ENCODE measurements around the gene HSD3B7. TPM values are rescaled to one million over a fixed set of nuclear protein-coding genes. Genes with fewer than 3 reads are reported as not detected.

HSD3B7 gene
- total RNA-seq, 2 experiments from 2014 or later: 1.5 TPM

GRCh38 chr16:30998852-30999761 is 14.1 kb downstream of the HSD3B7 start:
- H3K4me1 Mint-ChIP-seq: peaks cover 9% of the 10 kb centered on the region
- DNase-seq: no peak
- no peaks in the 10 kb centered on the region for H3K9me3 Mint-ChIP-seq
- no peaks in the 10 kb centered on the region for H3K27me3 Mint-ChIP-seq
- no peak overlapping the region for H3K4me3 Mint-ChIP-seq
- H3K27ac Mint-ChIP-seq: no peak overlapping the region
- H3K36me3 Mint-ChIP-seq: no peaks in the 10 kb centered on the region

- H3K27ac Mint-ChIP-seq: no peak overlapping the region
- peaks cover 5% of the 10 kb centered on the region for H3K4me1 Mint-ChIP-seq
- no peaks in the 10 kb centered on the region for H3K9me3 Mint-ChIP-seq
- no peak for DNase-seq
- H3K27me3 Mint-ChIP-seq: no peaks in the 10 kb centered on the region
- no peak overlapping the region for H3K4me3 Mint-ChIP-seq
- no peaks in the 10 kb centered on the region for H3K36me3 Mint-ChIP-seq
Measured at GRCh38 chr16:31000671-31001382, 15.8 kb downstream of the HSD3B7 start.

GRCh38 chr16:31001507-31002249 is 16.7 kb downstream of the HSD3B7 start:
- Mint-ChIP-seq H3K36me3 (no peaks in the 10 kb centered on the region), H3K9me3 (no peaks in the 10 kb centered on the region), H3K27me3 (no peaks in the 10 kb centered on the region), H3K4me1 (no peaks in the 10 kb centered on the region), H3K4me3 (no peak overlapping the region), H3K27ac (no peak overlapping the region)
- DNase-seq: no peak

GRCh38 chr16:31002250-31002700 is 17.3 kb downstream of the HSD3B7 start:
- no peak overlapping the region for H3K27ac Mint-ChIP-seq
- no peak overlapping the region for H3K4me3 Mint-ChIP-seq
- no peaks in the 10 kb centered on the region for H3K4me1 Mint-ChIP-seq

GRCh38 chr16:31002862-31003341 is 17.9 kb downstream of the HSD3B7 start:
- no peaks in the 10 kb centered on the region for H3K36me3 Mint-ChIP-seq
- H3K9me3 Mint-ChIP-seq: no peaks in the 10 kb centered on the region
- no peak overlapping the region for H3K27ac Mint-ChIP-seq
- DNase-seq: no peak
- no peaks in the 10 kb centered on the region for H3K4me1 Mint-ChIP-seq
- no peaks in the 10 kb centered on the region for H3K27me3 Mint-ChIP-seq
- no peak overlapping the region for H3K4me3 Mint-ChIP-seq

More at GRCh38 chr16:31002250-31002700, 17.3 kb downstream of the HSD3B7 start:
- DNase-seq: no peak
- Mint-ChIP-seq H3K36me3 (no peaks in the 10 kb centered on the region), H3K27me3 (no peaks in the 10 kb centered on the region), H3K9me3 (no peaks in the 10 kb centered on the region)

DNA sequence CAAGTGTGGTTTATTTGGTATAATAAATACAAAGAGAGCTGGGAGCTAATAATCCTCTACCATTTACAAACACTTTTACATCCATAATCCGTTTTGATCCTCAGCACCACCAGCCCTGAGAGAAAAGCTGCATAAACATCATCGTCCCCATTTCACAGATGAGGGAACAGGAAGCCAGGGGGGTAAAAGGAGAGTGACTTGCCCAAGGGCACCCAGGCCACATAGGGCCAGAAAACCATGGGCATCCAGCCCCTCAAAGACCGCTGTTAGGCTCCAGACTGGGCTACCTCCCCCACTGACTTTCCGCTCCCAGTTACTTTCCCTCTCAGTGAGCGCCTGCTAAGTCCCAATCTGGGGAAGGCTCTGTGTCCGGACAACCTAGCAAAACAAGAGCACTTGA is 18.7 kb downstream of the HSD3B7 start:
- DNase-seq: no peak
- no peaks in the 10 kb centered on the region for H3K27me3 Mint-ChIP-seq

GRCh38 chr16:31004658-31005057 is 19.7 kb downstream of the HSD3B7 start:
- Mint-ChIP-seq H3K4me3 (no peak overlapping the region), H3K4me1 (peaks cover 3% of the 10 kb centered on the region), H3K27me3 (no peaks in the 10 kb centered on the region), H3K27ac (no peak overlapping the region), H3K36me3 (no peaks in the 10 kb centered on the region), H3K9me3 (no peaks in the 10 kb centered on the region)
- DNase-seq: no peak

More for the DNA sequence above, 18.7 kb downstream of the HSD3B7 start:
- Mint-ChIP-seq H3K36me3 (no peaks in the 10 kb centered on the region), H3K27ac (no peak overlapping the region), H3K9me3 (no peaks in the 10 kb centered on the region), H3K4me1 (peaks cover 3% of the 10 kb centered on the region), H3K4me3 (no peak overlapping the region)

DNA sequence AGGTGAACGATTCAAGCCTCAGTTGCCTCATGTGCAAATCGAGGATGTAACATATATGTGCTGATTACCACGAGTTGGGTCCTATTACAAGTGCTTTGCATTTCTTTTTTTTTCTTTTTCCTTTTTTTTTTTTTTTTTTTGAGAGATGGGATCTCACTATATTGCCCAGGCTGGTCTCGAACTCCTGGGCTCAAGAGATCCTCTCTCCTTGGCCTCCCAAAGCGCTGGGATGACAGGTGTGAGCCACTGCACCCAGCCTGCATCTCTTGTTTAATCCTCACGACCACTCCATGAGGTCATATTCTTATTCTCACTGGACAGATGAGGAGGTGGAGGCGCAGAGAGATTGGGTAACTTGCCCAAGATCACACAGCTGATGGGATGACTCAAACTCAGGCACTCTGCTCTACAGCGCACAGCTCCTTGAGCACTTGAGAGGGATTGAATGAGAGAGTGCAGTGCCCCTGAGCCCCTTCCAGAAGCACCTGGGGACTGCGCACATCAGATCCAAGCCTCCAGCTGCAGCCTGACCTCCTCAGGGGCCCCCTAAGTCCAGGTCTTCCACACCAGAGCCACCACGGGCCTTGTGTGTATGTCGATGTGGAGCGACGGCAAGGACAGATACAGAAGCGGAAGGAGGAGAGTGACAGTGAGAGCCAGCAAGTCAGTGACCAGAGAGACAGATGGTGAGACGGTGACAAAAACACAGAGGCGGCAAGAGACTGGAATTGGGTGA is 20.5 kb downstream of the HSD3B7 start:
- H3K4me3 Mint-ChIP-seq: no peak overlapping the region
- no peaks in the 10 kb centered on the region for H3K9me3 Mint-ChIP-seq
- no peak for DNase-seq
- no peaks in the 10 kb centered on the region for H3K27me3 Mint-ChIP-seq
- no peak overlapping the region for H3K27ac Mint-ChIP-seq
- H3K36me3 Mint-ChIP-seq: no peaks in the 10 kb centered on the region
- H3K4me1 Mint-ChIP-seq: peaks cover 7% of the 10 kb centered on the region

DNA sequence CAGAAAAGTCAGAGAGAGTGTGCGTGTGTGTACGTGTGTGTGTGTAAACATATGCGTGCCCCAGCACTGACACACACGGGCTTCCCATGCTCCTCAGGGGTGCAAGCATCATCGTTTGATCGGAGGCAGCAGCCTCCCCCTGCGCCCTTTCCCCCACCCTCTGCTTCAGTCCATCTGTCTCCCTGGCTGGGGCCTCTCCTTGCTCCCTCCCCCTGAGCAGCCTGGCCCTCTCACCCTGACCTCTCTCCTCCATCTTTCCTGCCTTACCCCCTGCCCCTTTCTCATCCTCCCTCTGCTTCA is 21.0 kb downstream of the HSD3B7 start:
- Mint-ChIP-seq H3K27me3 (no peaks in the 10 kb centered on the region), H3K27ac (no peak overlapping the region), H3K9me3 (no peaks in the 10 kb centered on the region), H3K4me1 (peaks cover 7% of the 10 kb centered on the region), H3K36me3 (no peaks in the 10 kb centered on the region), H3K4me3 (no peak overlapping the region)
- DNase-seq: no peak

DNA sequence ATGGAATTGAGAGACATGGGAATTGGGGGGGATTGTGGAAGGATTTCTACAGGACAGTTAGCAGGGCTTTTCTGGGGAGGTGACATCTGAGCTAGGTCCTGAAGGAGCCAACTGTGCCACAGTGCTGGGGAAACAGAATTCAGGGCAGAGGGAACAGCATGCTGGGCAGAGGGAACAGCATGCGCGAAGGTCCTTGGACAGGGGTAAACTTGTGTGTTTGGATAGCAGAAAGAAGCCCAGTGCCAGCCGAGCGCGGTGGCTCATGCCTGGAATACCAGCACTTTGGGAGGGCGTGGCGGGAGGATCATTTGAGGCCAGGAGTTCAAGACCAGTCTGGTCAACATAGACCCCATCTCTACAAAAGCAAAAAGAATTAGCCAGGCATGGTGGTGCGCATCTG is 21.6 kb downstream of the HSD3B7 start:
- H3K27me3 Mint-ChIP-seq: peaks cover 5% of the 10 kb centered on the region
- H3K36me3 Mint-ChIP-seq: no peaks in the 10 kb centered on the region
- peaks cover 7% of the 10 kb centered on the region for H3K4me1 Mint-ChIP-seq
- no peaks in the 10 kb centered on the region for H3K9me3 Mint-ChIP-seq
- no peak overlapping the region for H3K27ac Mint-ChIP-seq
- DNase-seq: no peak
- no peak overlapping the region for H3K4me3 Mint-ChIP-seq

- Mint-ChIP-seq H3K36me3 (no peaks in the 10 kb centered on the region), H3K4me3 (no peak overlapping the region), H3K27ac (no peak overlapping the region), H3K4me1 (peaks cover 7% of the 10 kb centered on the region), H3K9me3 (no peaks in the 10 kb centered on the region), H3K27me3 (peaks cover 13% of the 10 kb centered on the region)
- no peak for DNase-seq
Measured at GRCh38 chr16:31007684-31008083, 22.7 kb downstream of the HSD3B7 start.

DNA sequence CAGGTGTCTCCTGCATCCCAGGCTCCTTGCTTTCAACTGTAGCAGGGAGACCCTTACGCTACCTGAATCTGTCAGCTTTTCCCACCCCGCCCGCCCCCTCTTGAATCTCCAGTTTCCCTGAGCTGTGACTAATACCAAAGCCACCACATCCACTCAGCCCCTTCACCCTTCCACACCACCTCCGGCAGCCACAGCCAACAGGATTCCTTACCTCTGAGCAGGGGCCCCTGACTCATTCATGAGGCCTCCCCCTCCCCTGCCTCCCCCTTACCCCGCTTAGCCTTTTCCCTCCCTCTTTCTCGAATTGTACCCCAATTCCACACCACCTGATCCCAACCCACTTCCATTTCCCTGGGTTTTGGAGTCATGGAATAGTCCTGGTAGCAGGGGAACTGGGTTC is 23.1 kb downstream of the HSD3B7 start:
- H3K36me3 Mint-ChIP-seq: no peaks in the 10 kb centered on the region
- no peak overlapping the region for H3K4me3 Mint-ChIP-seq
- peaks cover 7% of the 10 kb centered on the region for H3K4me1 Mint-ChIP-seq
- H3K27ac Mint-ChIP-seq: no peak overlapping the region
- DNase-seq: no peak
- H3K27me3 Mint-ChIP-seq: peaks cover 13% of the 10 kb centered on the region
- no peaks in the 10 kb centered on the region for H3K9me3 Mint-ChIP-seq

GRCh38 chr16:31008551-31008950 is 23.5 kb downstream of the HSD3B7 start:
- H3K36me3 Mint-ChIP-seq: no peaks in the 10 kb centered on the region
- peaks cover 7% of the 10 kb centered on the region for H3K4me1 Mint-ChIP-seq
- no peak for DNase-seq
- no peak overlapping the region for H3K4me3 Mint-ChIP-seq
- no peaks in the 10 kb centered on the region for H3K9me3 Mint-ChIP-seq
- peaks cover 14% of the 10 kb centered on the region for H3K27me3 Mint-ChIP-seq
- no peak overlapping the region for H3K27ac Mint-ChIP-seq

- H3K4me3 Mint-ChIP-seq: peak overlapping the region; percentile 19
- H3K27me3 Mint-ChIP-seq: peaks cover 17% of the 10 kb centered on the region
- H3K9me3 Mint-ChIP-seq: no peaks in the 10 kb centered on the region
- H3K36me3 Mint-ChIP-seq: no peaks in the 10 kb centered on the region
- no peak for DNase-seq
- peaks cover 7% of the 10 kb centered on the region for H3K4me1 Mint-ChIP-seq
- peak overlapping the region; percentile 26 for H3K27ac Mint-ChIP-seq
Measured at GRCh38 chr16:31009120-31009519, 24.1 kb downstream of the HSD3B7 start.
